GM19468 (cell line): Measurements from ENCODE around the gene KLHL1.
"Not testable (repeated sequence)": the region's sequence is repeated elsewhere in the genome, so short reads cannot be mapped to it uniquely, and the experiment has no call there.

Source experiments
- ATAC-seq: cut with Tn5 transposase; IDR thresholded peaks from one replicate; pipeline ENCODE4 v1.9.1; 2021; ENCODE audit warnings: mild to moderate bottlenecking, moderate library complexity, moderate number of reproducible peaks; ENCODE audit not compliant: unreplicated experiment; ENCODE audit errors: extremely low read depth

KLHL1 gene, protein sequence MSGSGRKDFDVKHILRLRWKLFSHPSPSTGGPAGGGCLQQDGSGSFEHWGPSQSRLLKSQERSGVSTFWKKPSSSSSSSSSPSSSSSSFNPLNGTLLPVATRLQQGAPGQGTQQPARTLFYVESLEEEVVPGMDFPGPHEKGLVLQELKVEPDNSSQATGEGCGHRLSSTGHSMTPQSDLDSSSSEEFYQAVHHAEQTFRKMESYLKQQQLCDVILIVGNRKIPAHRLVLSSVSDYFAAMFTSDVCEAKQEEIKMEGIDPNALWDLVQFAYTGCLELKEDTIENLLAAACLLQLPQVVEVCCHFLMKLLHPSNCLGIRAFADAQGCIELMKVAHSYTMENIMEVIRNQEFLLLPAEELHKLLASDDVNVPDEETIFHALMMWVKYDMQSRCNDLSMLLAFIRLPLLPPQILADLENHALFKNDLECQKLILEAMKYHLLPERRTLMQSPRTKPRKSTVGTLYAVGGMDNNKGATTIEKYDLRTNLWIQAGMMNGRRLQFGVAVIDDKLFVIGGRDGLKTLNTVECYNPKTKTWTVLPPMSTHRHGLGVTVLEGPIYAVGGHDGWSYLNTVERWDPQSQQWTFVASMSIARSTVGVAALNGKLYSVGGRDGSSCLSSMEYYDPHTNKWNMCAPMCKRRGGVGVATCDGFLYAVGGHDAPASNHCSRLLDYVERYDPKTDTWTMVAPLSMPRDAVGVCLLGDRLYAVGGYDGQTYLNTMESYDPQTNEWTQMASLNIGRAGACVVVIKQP

DNA sequence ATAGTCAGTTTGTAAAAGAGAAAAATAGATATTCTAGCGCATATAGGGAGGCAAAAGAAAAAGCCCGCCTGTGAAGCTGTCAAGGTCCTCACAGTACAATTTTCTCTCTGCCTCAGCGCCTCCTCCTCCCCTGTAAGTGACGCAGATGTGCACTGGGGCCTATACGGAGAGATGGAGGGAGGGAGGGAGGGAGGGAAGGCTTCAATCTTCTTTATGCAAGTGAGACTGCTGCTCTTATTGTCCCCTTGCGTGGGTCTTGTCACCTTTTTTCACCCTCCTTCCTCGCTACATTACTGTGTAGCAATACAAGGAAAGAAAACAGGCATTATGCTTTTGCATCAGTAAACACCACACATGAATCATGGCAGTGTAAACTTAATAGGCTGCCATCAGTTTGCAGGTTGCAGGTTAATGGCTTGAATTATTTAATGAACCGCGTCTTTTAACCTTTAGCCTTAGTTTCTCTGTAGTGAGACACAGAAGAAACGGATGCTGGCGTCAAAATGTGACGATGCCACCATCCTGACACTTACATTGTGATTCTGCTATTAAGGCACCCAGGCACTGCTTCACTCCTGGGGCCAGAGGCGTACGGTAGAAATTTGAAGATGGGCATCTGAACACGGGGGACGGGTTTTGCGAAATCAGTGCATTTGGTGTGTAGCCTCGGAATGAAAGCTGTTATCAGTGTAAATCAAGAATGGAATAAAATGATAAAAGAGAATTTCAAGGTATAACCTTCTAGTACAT is at the start of gene KLHL1:
TSS of gene KLHL1 (minus strand) at position 97 of the 750 bp plus-strand sequence. CDS start 753 bp downstream, outside the sequence.
- no peak for ATAC-seq

DNA sequence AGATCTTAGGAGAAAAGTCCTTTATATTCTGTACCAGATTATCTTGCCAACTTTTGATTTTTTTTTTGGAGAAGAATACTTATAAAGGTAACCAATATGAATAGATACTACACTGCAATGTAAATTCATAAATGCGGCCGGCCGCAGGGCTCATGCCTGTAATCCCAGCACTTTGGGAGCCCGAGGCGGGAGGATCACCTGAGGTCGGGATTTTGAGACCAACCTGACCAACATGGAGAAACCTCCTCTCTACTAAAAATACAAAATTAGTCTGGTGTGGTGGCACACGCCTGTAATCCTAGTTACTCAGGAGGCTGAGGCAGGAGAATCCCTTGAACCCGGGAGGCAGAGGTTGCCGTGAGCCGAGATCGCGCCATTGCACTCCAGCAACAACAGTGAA is 34.4 kb upstream of the KLHL1 start:
- not testable (repeated sequence) for ATAC-seq

DNA sequence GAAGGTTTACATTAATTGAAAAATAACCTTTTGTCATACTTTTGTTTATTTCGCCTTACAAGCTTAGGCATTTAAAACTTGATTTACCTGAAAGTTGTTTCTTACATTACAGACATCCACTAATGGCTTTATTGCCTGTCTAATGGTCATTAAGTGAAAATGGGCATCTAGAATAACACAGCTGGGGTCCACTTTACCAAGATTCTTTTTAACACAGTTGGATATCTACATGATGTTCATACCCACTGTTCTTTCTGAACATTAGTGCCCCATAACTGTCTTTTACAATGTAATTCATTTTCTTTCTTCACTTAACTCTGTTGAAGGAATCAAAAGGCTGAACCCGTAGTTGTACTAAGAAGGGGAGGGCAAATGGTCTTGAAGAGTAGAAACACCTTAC is 19.8 kb upstream of the KLHL1 start:
- ATAC-seq: no peak

DNA sequence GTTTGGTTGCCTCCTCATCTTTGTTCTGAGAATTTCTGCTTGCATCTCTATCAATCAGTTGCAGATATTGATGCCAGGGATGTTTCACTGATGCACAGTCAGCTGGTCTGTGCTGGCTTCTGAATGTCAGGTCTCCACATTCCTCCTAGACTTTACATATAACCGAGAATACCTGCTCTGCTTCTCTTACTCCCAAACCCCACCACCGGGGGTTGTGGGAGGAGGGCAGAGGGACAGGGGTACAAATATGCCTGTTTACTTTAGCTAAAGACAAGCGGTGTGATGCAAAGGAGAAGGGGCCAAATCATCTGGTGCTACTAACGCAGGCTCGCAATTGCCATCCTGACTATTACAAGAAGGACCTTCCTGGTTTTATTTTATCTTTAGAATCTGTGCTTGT is 17.4 kb upstream of the KLHL1 start:
- no peak for ATAC-seq

DNA sequence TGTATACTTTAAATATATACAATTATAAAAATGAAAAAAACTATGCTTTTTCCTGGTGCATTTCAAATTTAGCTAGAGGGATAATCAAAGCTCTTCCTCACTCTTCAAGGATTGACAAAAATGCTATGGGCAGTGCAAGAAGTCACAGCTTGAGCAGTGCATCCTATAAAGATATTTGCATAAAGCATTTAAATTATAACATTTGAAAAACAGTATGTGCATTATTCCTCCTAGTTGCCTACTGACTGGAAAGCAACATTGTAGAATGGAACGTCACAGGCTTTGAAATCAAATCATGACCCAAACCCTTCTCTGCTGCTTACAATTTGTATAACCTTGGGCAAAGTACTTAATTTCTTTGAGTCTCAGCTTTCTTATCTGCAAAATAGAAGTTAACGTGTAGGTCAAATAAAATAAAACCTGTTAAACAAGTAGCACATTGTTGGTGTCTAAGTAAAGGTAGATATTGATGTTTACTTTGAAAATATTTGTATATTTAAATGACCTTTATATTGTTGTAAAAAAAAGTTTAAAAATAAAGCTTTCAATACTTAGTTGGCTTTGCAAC is 9.2 kb upstream of the KLHL1 start:
- no peak for ATAC-seq

DNA sequence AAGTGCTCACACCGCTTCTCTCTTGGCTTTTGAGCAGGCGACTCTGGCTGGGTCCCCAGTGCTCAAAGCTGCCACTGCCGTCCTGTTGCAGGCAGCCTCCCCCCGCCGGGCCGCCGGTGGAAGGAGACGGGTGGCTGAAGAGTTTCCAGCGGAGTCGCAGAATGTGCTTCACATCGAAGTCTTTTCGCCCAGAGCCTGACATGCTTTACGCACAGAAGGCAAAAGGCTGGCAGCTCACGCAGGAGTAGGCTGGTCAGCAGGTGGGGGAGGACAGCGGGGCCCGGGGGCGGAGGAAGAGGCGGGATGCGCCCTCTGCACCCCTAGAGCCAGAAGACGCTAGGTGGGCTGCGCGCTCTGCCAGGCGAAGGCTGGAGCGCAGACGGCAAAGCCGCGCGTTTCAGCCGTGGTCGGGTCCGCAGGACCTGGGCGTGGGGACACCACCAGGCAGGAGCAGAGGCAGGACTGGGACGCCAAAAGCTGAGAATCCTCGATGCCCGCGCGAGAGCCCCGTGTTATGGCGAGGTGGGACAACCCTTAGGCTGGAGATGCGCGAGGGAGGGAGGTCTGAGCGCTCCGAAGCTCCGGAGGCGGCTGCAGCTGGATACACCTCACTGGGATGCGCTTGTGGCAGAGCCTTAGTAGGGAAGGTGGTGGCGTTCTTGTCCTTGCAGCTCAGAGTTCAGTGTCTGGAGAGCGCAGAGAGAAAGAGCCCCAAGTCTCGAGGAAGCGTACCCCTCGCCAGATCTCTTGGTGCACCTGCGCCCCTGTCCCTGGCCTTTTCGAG is 562 bp downstream of the KLHL1 start, which contains the start of gene ATXN8OS:
TSS of gene ATXN8OS (plus strand) at position 329 of the 784 bp plus-strand sequence.
- no peak for ATAC-seq

DNA sequence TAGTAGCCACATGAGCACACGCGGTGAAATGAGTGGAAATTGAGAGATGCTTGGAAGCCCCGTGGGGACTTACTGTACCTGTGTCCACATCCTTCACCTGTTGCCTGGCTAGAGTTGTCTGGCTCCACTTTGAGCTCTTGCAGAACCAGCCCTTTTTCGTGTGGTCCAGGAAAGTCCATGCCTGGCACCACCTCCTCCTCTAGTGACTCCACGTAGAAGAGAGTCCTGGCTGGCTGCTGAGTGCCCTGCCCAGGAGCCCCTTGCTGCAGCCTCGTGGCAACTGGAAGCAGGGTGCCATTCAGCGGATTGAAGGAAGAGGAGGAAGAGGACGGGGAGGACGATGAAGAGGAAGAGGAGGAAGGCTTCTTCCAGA is 1.1 kb downstream of the KLHL1 start:
- ATAC-seq: no peak

DNA sequence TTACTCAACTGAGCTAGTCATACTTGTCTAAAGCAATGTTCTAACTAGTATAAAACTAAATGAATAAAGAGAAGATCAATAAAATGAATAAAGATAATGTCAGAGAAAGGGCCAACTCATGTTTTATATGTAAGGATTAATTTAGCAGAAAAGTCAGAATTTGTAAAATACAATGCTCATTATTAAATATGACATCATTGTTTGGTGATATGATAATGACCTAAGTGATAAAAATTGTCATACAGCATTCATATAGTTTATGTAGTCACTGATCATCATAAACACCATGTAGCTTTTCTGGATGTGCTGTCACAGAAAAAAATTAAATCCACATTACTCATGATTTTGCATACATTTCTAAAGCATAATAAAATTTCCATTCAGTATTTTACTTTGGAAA is 3.8 kb downstream of the KLHL1 start:
- no peak for ATAC-seq

DNA sequence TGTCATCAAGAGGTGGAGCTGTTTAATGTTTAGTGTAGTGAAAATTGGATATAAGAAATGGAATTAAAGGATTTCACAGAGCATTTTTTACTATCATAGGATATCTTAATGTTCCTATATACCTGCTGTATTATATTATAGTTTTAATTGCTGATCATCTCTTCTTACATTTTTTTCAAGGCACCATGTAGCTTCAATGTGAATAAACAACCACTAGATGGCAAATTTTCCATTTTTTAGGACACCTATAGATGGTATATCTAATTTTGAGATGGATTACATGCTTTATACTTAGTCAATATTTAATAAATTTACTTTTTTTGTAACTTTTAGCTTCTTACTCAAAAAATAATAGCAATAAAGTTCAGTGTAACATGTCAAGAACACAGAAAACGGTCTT is 9.6 kb downstream of the KLHL1 start:
- ATAC-seq: no peak

DNA sequence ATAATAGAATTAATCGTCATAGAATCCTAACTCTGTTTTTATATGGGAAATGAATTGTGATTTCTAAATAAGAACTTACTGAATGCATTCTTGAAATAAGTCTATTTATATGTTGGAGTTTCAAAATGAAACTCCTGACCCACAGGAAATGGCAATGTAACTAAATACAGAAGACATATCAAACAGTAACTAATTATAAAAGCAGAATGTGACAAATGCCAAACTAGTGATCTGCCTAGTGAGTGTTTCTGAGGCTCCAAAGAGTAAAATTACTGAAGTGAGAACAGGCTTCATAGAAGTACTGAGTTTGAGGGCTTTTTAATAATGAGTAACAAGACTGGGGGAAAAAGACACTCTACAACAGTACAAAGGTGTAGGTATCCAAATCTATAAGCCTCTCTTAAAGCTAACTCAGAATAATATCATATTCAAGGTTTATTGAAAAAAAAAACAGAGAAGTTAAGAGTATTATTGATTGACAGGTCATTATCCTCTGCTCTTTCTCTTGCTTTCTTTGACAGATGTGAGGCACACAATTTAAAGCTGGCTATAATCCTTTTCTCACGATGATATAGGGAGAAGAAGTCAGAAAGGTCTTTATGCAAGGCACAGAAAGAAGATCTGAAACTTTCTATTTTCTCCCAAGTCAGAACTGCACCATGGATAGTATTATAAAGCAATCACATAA is 18.1 kb downstream of the KLHL1 start:
- no peak for ATAC-seq

DNA sequence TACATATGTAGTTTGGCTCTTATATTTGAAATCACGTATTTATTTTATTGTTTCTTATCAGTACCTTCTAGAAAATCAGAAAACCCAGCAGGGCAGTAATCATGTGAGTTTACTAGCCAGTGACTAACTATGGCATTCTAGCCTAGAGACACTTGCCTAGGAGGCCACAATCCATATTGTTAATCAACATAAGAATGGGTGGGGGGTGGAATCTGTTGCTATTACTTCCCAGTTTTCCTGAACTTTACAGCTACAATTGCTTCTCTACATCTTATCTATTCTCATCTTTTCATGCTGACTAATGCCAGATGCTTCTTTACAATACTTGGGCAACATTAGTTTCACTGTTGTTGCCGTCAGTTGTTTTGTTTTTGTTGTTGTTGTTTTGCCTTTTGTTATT is 19.3 kb downstream of the KLHL1 start:
- no peak for ATAC-seq

DNA sequence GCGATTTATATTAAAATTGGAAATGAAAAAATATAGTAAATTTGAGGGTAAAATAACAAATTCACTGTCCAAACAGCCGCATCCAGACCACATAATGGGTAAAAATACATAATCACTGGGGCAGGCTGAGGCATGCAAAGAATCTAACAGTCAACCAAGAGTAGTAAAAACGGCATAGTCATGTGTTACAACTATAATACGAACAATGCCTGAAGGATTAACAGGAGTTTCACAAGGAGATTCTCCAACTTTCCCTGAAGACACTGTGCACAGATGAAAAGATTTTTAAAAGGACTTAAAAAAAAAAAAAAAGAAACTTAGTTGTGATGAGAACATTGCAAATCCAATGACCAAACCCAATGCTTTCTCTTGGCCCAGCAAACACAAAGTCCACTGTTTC is 21.0 kb downstream of the KLHL1 start:
- no peak for ATAC-seq

DNA sequence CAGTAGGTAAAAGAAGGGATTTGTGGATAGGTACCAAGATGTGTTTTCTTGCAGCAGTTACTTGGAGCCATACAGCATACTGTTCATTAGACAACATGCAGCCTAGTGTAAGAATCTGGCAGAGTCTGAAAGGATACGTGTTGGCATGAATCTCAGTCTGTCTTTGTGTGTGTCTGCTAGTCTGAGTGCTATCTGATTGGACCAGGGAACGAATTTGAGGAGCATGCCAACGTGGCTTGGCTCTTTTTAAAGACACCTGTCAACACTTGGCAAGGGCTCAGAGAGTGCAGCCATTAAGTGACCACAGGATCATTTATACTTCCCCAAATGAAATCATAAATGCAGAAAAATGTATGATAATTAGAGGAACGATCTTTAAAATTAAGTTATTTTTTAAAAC is 28.2 kb downstream of the KLHL1 start:
- no peak for ATAC-seq

DNA sequence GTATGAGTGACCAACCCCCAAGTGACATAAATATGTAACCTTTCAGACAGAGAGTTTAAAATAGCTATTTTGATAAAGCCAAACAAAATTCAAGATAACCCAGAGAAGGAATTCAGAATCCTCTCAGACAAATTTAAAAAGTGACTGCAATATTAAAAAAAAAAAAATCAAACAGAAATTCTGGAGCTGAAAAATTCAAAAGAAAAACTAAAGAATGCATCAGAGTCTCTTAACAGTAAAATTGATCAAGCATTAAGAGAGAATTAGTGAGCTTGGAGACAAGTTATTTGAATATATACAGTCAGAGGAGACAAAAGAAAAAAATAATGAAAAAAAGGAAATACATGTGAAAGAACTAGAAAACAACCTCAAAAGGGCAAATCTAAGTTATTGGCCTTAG is 53.7 kb downstream of the KLHL1 start:
- no peak for ATAC-seq

DNA sequence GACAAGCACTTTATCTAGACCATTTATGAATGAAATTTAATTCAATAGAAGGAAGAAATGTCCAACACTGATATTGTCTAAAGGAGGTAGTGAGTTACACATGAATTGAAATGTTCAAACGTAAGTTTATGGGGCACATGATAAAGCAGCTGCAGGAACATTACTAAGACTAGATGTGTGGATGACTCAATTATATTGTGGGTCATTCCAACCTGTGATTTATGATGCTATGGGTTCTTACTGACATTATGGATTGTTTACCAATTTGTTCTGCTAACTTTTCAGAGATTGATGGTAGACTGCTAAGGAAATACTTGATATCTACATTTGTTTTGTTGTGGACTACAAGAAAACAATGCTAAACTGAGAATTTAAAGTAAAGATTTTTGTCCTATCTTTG is 56.7 kb downstream of the KLHL1 start:
- ATAC-seq: no peak

DNA sequence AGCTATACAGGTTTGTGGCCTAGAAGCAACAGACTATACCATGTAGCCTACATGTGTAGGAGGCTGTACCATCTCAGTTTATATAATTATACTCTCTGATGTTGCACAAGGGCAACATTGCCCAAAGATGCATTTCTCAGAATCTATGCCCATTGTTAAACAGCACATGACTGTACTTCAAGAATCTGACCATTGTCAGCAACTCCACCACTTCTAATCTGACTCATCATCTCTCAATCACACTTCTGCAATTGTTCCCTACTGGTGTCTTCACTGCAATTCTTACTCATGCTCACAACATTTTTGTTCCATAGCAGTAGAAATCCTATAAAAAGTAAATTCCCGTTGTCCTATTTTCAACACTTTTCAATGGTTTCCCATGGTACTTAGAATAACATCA is 64.6 kb downstream of the KLHL1 start:
- no peak for ATAC-seq

DNA sequence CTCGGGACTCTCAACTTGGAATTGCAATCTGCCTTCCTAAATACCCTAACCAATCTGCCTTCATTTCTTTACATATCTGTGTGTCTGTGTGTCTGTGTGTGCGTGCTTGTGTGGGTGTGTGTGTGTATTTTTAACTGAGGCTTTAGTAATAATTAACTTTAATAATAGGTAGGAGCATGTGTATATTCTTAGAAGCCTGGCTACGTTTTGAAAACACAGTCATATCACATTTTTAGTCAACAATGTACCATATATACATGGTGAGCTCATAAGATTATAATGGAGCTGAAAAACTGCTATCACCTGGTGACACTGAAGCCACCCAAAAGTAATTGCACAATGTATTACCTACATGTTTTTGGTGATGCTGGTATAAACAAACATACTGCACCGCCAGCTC is 66.1 kb downstream of the KLHL1 start:
- no peak for ATAC-seq

DNA sequence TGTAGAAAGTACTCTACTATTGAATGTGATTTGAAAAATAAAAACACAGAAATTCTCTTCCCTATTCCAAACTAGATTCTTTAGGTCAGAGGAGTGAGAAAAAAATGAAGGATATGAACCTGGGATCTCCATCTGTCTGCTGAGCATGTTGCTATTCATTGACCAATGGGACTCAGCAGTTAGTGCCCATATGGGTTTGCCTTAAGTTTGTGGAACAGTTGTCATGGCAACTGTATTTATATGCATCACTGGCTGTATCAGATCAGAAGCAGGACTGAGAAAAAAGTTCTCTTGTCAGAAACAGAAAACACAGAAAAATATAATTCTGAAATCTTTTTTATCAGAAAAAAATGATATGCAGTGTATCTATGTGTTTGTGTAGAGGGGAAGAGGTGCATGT is 74.0 kb downstream of the KLHL1 start:
- ATAC-seq: no peak

DNA sequence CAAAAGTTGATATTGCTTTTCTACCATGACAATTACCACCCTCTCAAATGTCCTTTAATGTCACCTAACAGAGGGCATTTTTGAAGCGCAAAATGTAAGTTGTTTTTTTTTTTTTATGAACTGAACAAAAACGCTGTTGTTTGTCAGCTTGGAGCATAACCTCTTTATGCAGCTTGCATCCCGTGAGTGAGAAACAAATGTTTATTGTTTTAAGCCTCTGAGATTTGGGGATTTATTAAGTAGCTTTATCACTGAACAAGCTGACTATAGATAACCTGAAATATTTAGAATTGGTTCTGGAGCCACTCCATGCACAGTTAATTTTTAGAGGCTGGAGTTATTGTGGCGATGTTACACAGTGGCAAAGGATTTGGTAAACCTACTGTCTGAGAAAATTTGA is 80.7 kb downstream of the KLHL1 start:
- ATAC-seq: no peak
